K562 (cell line): ENCODE data around the gene KPNB1. TPM values are rescaled to one million over a fixed set of nuclear protein-coding genes. Genes with fewer than 3 reads are reported as not detected.
A peak's percentile ranks its signal among the peaks of the same experiment; 100 is the strongest.

Source experiments
- ATAC-seq: fragments of 200-7000 bp; cut with Tn5 transposase; 3 replicates; pipeline ENCODE4 v1.9.1; 2020; ENCODE audit warnings: moderate library complexity
- BruUV-seq: library from RNA; stranded (reverse); fragments of 400-500 nt; replicated peaks from 2 replicates; lab custom pipeline; 2021; lab: Mats Ljungman, UMichigan
- CTCF ChIA-PET: fragments of 300-600 bp; formaldehyde crosslinking; extraction: SDS; loops from one replicate; lab custom pipeline; 2021; ENCODE audit warnings: low intra/inter-chr PET ratio; lab: Yijun Ruan, JAX
- POLR2A ChIA-PET: fragments of 300-600, 350-650 bp; sonication (Branson Sonifier 250); formaldehyde crosslinking; extraction: SDS; loops from one replicate; lab custom pipeline; 2021; ENCODE audit warnings: antibody characterized with exemption, inconsistent platforms; lab: Yijun Ruan, JAX
- DNase-seq, 4 experiments: peaks; one replicate each; pipeline versions ENCODE4 v3.0.0 to v3.0.0-alpha.2; 2011 to 2018; ENCODE audit warnings: low spot score in 3 of 4, mixed read lengths in 3 of 4; ENCODE audit errors: extremely low read depth in 1 of 4
- FAIRE-seq: peaks from 2 replicates; lab custom pipeline; 2011; peaks lifted over from hg19 to GRCh38; lab: Jason Lieb, UNC
- H2AFZ ChIP-seq: 2 replicates; pipeline ENCODE4 v1.6.0; 2011; ENCODE audit warnings: low read depth, low read length, control low read depth, inconsistent platforms
- H3K27ac ChIP-seq: fragments of 200-600 bp; 3 replicates; pipeline ENCODE4 v1.8.0; 2011; ENCODE audit warnings: low read depth, mild to moderate bottlenecking, control low read depth, inconsistent platforms, low read length, moderate library complexity, mixed read lengths; ENCODE audit errors: extremely low read depth
- H3K27me3 ChIP-seq, 2 experiments: fragments of 300-600 bp in 1 of 2; 2 replicates in 1 of 2; 3 replicates in 1 of 2; pipeline versions ENCODE4 v1.6.0 to v1.8.0; 2011; ENCODE audit warnings: inconsistent platforms in 2 of 2, low read length in 2 of 2, mild to moderate bottlenecking in 1 of 2, mixed read lengths in 1 of 2, moderate library complexity in 1 of 2; ENCODE audit not compliant: control insufficient read depth in 2 of 2, insufficient read depth in 2 of 2
- H3K36me3 ChIP-seq: fragments of 300-600 bp; 3 replicates; pipeline ENCODE4 v1.8.0; 2011; ENCODE audit warnings: mild to moderate bottlenecking, low read length, inconsistent platforms; ENCODE audit not compliant: control insufficient read depth, insufficient read depth
- H3K4me1 ChIP-seq, 2 experiments: fragments of 200-600 bp in 1 of 2; replicated peaks in 1 of 2; 2 replicates in 1 of 2; 3 replicates in 1 of 2; pipeline versions ENCODE4 v1.5.1 to v1.8.0; 2011; ENCODE audit warnings: inconsistent platforms in 2 of 2, low read length in 2 of 2, mild to moderate bottlenecking in 1 of 2, mixed read lengths in 1 of 2, moderate library complexity in 1 of 2; ENCODE audit not compliant: control insufficient read depth in 2 of 2, insufficient read depth in 2 of 2
- H3K4me2 ChIP-seq: 2 replicates; pipeline ENCODE4 v1.6.1; 2011; ENCODE audit warnings: low read length, control low read depth, inconsistent platforms, mixed read lengths; ENCODE audit not compliant: insufficient read depth
- H3K4me3 ChIP-seq: fragments of 200-600 bp; sonication (generic), shearing (Covaris generic); 2 replicates; pipeline ENCODE4 v1.5.1; 2016; ENCODE audit warnings: control low read depth, inconsistent platforms
- H3K79me2 ChIP-seq: fragments of 200-600 bp; 3 replicates; pipeline ENCODE4 v1.8.0; 2011; ENCODE audit warnings: low read length, inconsistent platforms; ENCODE audit not compliant: control insufficient read depth, insufficient read depth
- H3K9ac ChIP-seq, 2 experiments: 2 replicates each; pipeline versions ENCODE4 v1.6.0 to v1.6.1; 2011; ENCODE audit warnings: low read depth in 2 of 2, low read length in 2 of 2, control low read depth in 1 of 2, inconsistent platforms in 1 of 2, mild to moderate bottlenecking in 1 of 2, mixed read lengths in 1 of 2; ENCODE audit not compliant: insufficient read depth in 1 of 2
- H3K9me1 ChIP-seq: one replicate; pipeline ENCODE4 v1.6.0; 2011; ENCODE audit warnings: inconsistent platforms, mild to moderate bottlenecking, low read length, moderate library complexity; ENCODE audit not compliant: control insufficient read depth, insufficient read depth
- H3K9me3 ChIP-seq: replicated peaks from 2 replicates; pipeline ENCODE4 v1.5.1; 2011; ENCODE audit warnings: low read depth, low read length, inconsistent platforms; ENCODE audit not compliant: control insufficient read depth, insufficient read depth
- H4K20me1 ChIP-seq: replicated peaks from 2 replicates; pipeline ENCODE4 v1.6.1; 2011; ENCODE audit warnings: low read length, inconsistent platforms, mixed read lengths; ENCODE audit not compliant: control insufficient read depth, insufficient read depth
- ELK3 ChIP-seq: fragments of 450-650 bp; formaldehyde crosslinking; IDR thresholded peaks from 2 replicates; pipeline ENCODE4 v1.4.0; 2020; ENCODE audit warnings: mild to moderate bottlenecking
- MCM3 ChIP-seq: fragments of 450-650 bp; IDR thresholded peaks from 2 replicates; pipeline ENCODE4 v1.6.1; 2016
- NFATC3 ChIP-seq: fragments of 450-650 bp; IDR thresholded peaks from 2 replicates; pipeline ENCODE4 v1.6.1; 2017; ENCODE audit warnings: mild to moderate bottlenecking
- NR4A1 ChIP-seq, 2 experiments: fragments of 250-450 bp in 1 of 2; fragments of 450-650 bp in 1 of 2; sonication (Bioruptor Pico) in 1 of 2; IDR thresholded peaks; 2 replicates each; pipeline versions ENCODE4 v1.4.0 to v1.6.1; 2016 to 2020; ENCODE audit warnings: mild to moderate bottlenecking in 2 of 2, missing compliant biosample characterization in 1 of 2, missing genetic modification characterization in 1 of 2, moderate library complexity in 1 of 2
- POLR2A ChIP-seq: fragments of 450-650 bp; conservative IDR thresholded peaks from 2 replicates; pipeline ENCODE4 v1.6.1; 2016
- RBFOX2 ChIP-seq: fragments of 200-400 bp; formaldehyde crosslinking; IDR thresholded peaks from 2 replicates; pipeline ENCODE4 v1.6.1; 2017; ENCODE audit warnings: low read depth, mild to moderate bottlenecking, low read length, moderate library complexity
- SRSF3 ChIP-seq: fragments of 200-400 bp; formaldehyde crosslinking; IDR thresholded peaks from 2 replicates; pipeline ENCODE4 v1.6.1; 2016; ENCODE audit warnings: mild to moderate bottlenecking, low read length, moderate library complexity; ENCODE audit not compliant: insufficient read depth
- TFE3 ChIP-seq: fragments of 450-650 bp; formaldehyde crosslinking; IDR thresholded peaks from 2 replicates; pipeline ENCODE4 v1.4.0; 2020; ENCODE audit warnings: mild to moderate bottlenecking, mixed read lengths
- TRIM25 ChIP-seq: fragments of 450-650 bp; IDR thresholded peaks from 2 replicates; pipeline ENCODE4 v1.7.0; 2016; ENCODE audit warnings: borderline replicate concordance
- ZNF23 ChIP-seq: fragments of 250-450 bp; sonication (Bioruptor Pico); IDR thresholded peaks from 2 replicates; pipeline ENCODE4 v1.4.0; 2020; ENCODE audit warnings: mild to moderate bottlenecking
- ZNF41 ChIP-seq: fragments of 250-450 bp; sonication (Bioruptor Pico); conservative IDR thresholded peaks from 2 replicates; pipeline ENCODE4 v1.4.0; 2020; ENCODE audit warnings: mild to moderate bottlenecking
- ZSCAN29 ChIP-seq: fragments of 450-650 bp; IDR thresholded peaks from 2 replicates; pipeline ENCODE4 v1.6.1; 2017
- WGBS: fragments of 100-300 bp; shearing (Covaris generic); methylation state at CpG from one replicate; pipeline ENCODE4 v1.1.6; 2016; ENCODE audit warnings: low coverage, mixed read lengths; ENCODE audit not compliant: insufficient coverage; ENCODE audit errors: missing lambda C conversion rate; 5-methylcytosine and 5-hydroxymethylcytosine counted together
- in situ Hi-C: fragments of 300-500 bp; cut with MboI; formaldehyde crosslinking; loops from 4 replicates; pipeline ENCODE4 v1.15.0; 2018; ENCODE audit warnings: inconsistent platforms, mixed read lengths
- intact Hi-C: fragments of 100-400 bp; cut with micrococcal nuclease; formaldehyde crosslinking; loops from 2 replicates; pipeline ENCODE4 v1.14.2; 2022
- polyA plus RNA-seq, 8 experiments: library from polyadenylated mRNA; depleted of rRNA in 4 of 8; stranded (reverse) in 5 of 8; unstranded in 3 of 8; fragments of >200 nt; fragmentation: Nextera tagmentation in 2 of 8; fragmentation: Illumina TruSeq in 1 of 8; extraction: Ambion mirVana in 2 of 8; extraction: Trizol in 1 of 8; gene quantifications; 2 replicates each; pipeline versions ENCODE4 v1.2.1 to v1.2.3, GENCODE V29; 2011 to 2014; ENCODE audit warnings: inconsistent platforms in 1 of 8, missing spikeins in 1 of 8
- total RNA-seq, 7 experiments: library from RNA; depleted of rRNA in 6 of 7; stranded (reverse); fragments of >200 nt in 6 of 7; fragmentation: Illumina TruSeq in 2 of 7; extraction: Trizol in 2 of 7; gene quantifications; 2 replicates each; pipeline versions ENCODE4 v1.2.1 to v1.2.3, GENCODE V29; 2011 to 2021; ENCODE audit warnings: low replicate concordance in 1 of 7

The KPNB1 gene
- total and polyA plus RNA-seq, 9 of the 15 experiments (the other 6 are each of a cell fraction or from before 2014, with no cell fraction given), result 154 to 622 (median 354) TPM

- ChIA-PET POLR2A (interaction anchor here (0.9 to 2.2 kb wide), 4 partner anchors 9 to 17 kb away, joined by 3 to 9 read pairs (median 6); no protein-coding TSS in a partner anchor), CTCF (no interaction called here)
- peaks cover 84% of the 10 kb centered on the region for H3K79me2 ChIP-seq
- H4K20me1 ChIP-seq, result peaks cover 12% of the 10 kb centered on the region; the same call in 1 of the 2 replicates
- WGBS, result 81% methylated on average over 6 of the region's 6 CpGs
- FAIRE-seq, result no peak
- intact Hi-C loops, result no loop called here
- H3K27ac ChIP-seq, result no peak overlapping the region
- H3K36me3 ChIP-seq, result peaks cover 91% of the 10 kb centered on the region
- H3K4me1 ChIP-seq, result peaks cover 0 to 16% of the 10 kb centered on the region in 2 experiments; a peak in 3 of 5 replicates
- ATAC-seq, result no peak
- H3K9ac ChIP-seq, result no peak overlapping the region
- no peak overlapping the region for H3K4me2 ChIP-seq
- TF ChIP-seq POLR2A (0 out of 2 replicates have a peak, but pooled peaks have one; percentile 28), RBFOX2 (peak; percentile 38; the same call in 1 of the 2 replicates), ZNF23 (CRISPR knock-in tag) (no peak)
- no peaks in the 10 kb centered on the region for H3K9me1 ChIP-seq
- H2AFZ ChIP-seq, result no peak overlapping the region
- H3K27me3 ChIP-seq, result no peaks in the 10 kb centered on the region
- in situ Hi-C loops, result no loop called here
- no peak for DNase-seq
- H3K9me3 ChIP-seq, result no peaks in the 10 kb centered on the region
- no peak overlapping the region for H3K4me3 ChIP-seq
- BruUV-seq, result no TSS peak
These were observed 5.3 kb downstream of the KPNB1 start for GRCh38 chr17:47654991-47655390.

GRCh38 chr17:47660064-47660492, 10.4 kb downstream of the KPNB1 start:
- no peak overlapping the region for H3K4me2 ChIP-seq
- H2AFZ ChIP-seq, result no peak overlapping the region
- 97% methylated on average over 6 of the region's 6 CpGs for WGBS
- H4K20me1 ChIP-seq, result peaks cover 12% of the 10 kb centered on the region; the same call in 1 of the 2 replicates
- FAIRE-seq (no peak), DNase-seq (no peak), ATAC-seq (no peak)
- peaks cover 52% of the 10 kb centered on the region for H3K79me2 ChIP-seq
- peaks cover 98% of the 10 kb centered on the region for H3K36me3 ChIP-seq
- no peaks in the 10 kb centered on the region for H3K9me1 ChIP-seq
- H3K9me3 ChIP-seq, result no peaks in the 10 kb centered on the region
- H3K27me3 ChIP-seq, result no peaks in the 10 kb centered on the region
- ChIA-PET CTCF (no interaction called here), POLR2A (interaction anchor here (1.1 to 1.3 kb wide), 2 partner anchors 9 to 11 kb away, joined by 4 to 6 read pairs; partner anchors contain the start of gene KPNB1)
- no TSS peak for BruUV-seq
- no peak overlapping the region for H3K4me3 ChIP-seq
- H3K4me1 ChIP-seq, result no peaks in the 10 kb centered on the region
- no peak overlapping the region for H3K9ac ChIP-seq
- H3K27ac ChIP-seq, result no peak overlapping the region
- in situ Hi-C loops, result no loop called here
- intact Hi-C loops, result no loop called here
- TF ChIP-seq ELK3 (no peak), NFATC3 (no peak), TFE3 (CRISPR knock-in tag) (no peak), TRIM25 (no peak), NR4A1 (CRISPR knock-in tag; IDR thresholded peaks at IDR 0.05) (no peak), NR4A1 (tag; IDR thresholded peaks at IDR 0.05) (no peak), ZNF41 (CRISPR knock-in tag) (no peak), MCM3 (no peak), SRSF3 (no peak), ZSCAN29 (no peak)
